Panc1 (cell line): ENCODE measurements around the gene STAT3.
"Not testable (repeated sequence)": the region's sequence is repeated elsewhere in the genome, so short reads cannot be mapped to it uniquely, and the experiment has no call there.

Experiments used
- CTCF ChIP-seq: fragments of 450-650 bp; IDR thresholded peaks from 2 replicates; pipeline ENCODE4 v1.5.1; 2017; ENCODE audit warnings: mild to moderate bottlenecking
- POLR2AphosphoS5 ChIP-seq: IDR thresholded peaks from 2 replicates; pipeline ENCODE4 v1.6.1; 2012; ENCODE audit warnings: mild to moderate bottlenecking, low read depth, low read length, moderate library complexity
- REST ChIP-seq, 2 experiments: IDR thresholded peaks; 2 replicates each; pipeline ENCODE4 v1.6.1; 2011 to 2012; ENCODE audit warnings: low read depth in 2 of 2, control low read depth in 1 of 2, low read length in 1 of 2, mild to moderate bottlenecking in 1 of 2, moderate library complexity in 1 of 2; ENCODE audit not compliant: insufficient read depth in 1 of 2
- SIN3A ChIP-seq: IDR thresholded peaks from 2 replicates; pipeline ENCODE4 v1.6.1; 2012; ENCODE audit warnings: low read depth, mild to moderate bottlenecking, low read length, moderate library complexity, borderline replicate concordance; ENCODE audit not compliant: insufficient read depth
- TCF7L2 ChIP-seq: IDR thresholded peaks from 2 replicates; pipeline ENCODE4 v1.6.1; 2011; ENCODE audit warnings: mild to moderate bottlenecking, low read depth, low read length, inconsistent platforms

GRCh38 chr17:42400844-42401375 lies 12.7 kb upstream of the STAT3 start:
- TF ChIP-seq CTCF; POLR2AphosphoS5; REST (IDR thresholded peaks at IDR 0.05; ENCODE audit: insufficient read depth in 1 of 2, low read depth in 2 of 2, low read length in 1 of 2); TCF7L2; SIN3A: not testable (repeated sequence)
